ENCODE measurements around the gene CLN5. TPM values are rescaled to one million over a fixed set of nuclear protein-coding genes. Genes with fewer than 3 reads are reported as not detected.

The CLN5 gene
- total RNA-seq, 4 donors from 2014 or later: 9.1 to 24.3 (median 21.6) TPM

GRCh38 chr13:77022341-77022740 lies 30.5 kb downstream of the CLN5 start:
- Histone ChIP-seq H3K9me3 (no peaks in the 10 kb centered on the region), H3K27ac (peak overlapping the region in 1 of 4 donors; percentile 1), H3K4me3 (no peak overlapping the region), H3K36me3 (peaks cover 0 to 13% (median 0%) of the 10 kb centered on the region in 3 donors), H3K4me1 (peaks cover 0 to 69% (median 20%) of the 10 kb centered on the region in 4 donors), H3K27me3 (no peaks in the 10 kb centered on the region)
- no peak for TF ChIP-seq POLR2A (IDR thresholded peaks at IDR 0.05)
- TF ChIP-seq CTCF (IDR thresholded peaks at IDR 0.05): no peak
- no peak for DNase-seq

- TF ChIP-seq CTCF (IDR thresholded peaks at IDR 0.05) (peak in 1 of 6 experiments; percentile 6), POLR2A (IDR thresholded peaks at IDR 0.05) (peak; percentile 53 to 75)
- H3K36me3 ChIP-seq: peaks cover 0 to 3% (median 0%) of the 10 kb centered on the region in 3 donors
- peak overlapping the region; percentile 95 to 100 (median 100) for H3K27ac ChIP-seq
- DNase-seq: peak; percentile 75 to 95 (median 95)
- H3K9me3 ChIP-seq: no peaks in the 10 kb centered on the region
- no peaks in the 10 kb centered on the region for H3K27me3 ChIP-seq
- peaks cover 0 to 50% (median 12%) of the 10 kb centered on the region in 4 donors for H3K4me1 ChIP-seq
- peak overlapping the region; percentile 81 to 99 (median 94) for H3K4me3 ChIP-seq
Measured at GRCh38 chr13:77026255-77026860, 34.5 kb downstream of the CLN5 start.

GRCh38 chr13:77026861-77027621 lies 35.2 kb downstream of the CLN5 start, which contains the start of gene FBXL3:
FBXL3 (minus strand) TSS chr13:77027159; CDS start chr13:77021860, 5,299 bp downstream.
- peak within 1 kb of the TSS; percentile 81 to 99 (median 94) for H3K4me3 ChIP-seq
- H3K4me1 ChIP-seq: peaks cover 0 to 43% (median 9%) of the 10 kb centered on the region in 4 donors
- DNase-seq: peak; percentile 79 to 93 (median 92)
- TF ChIP-seq POLR2A (IDR thresholded peaks at IDR 0.05) (peak; percentile 74), CTCF (IDR thresholded peaks at IDR 0.05) (no peak)
- H3K36me3 ChIP-seq: no peaks in the 10 kb centered on the region
- H3K27ac ChIP-seq: peak within 1 kb of the TSS; percentile 95 to 100 (median 100)
- no peaks in the 10 kb centered on the region for H3K27me3 ChIP-seq
- no peaks in the 10 kb centered on the region for H3K9me3 ChIP-seq

GRCh38 chr13:77028202-77028601 lies 36.3 kb downstream of the CLN5 start:
- TF ChIP-seq POLR2A (IDR thresholded peaks at IDR 0.05): no peak
- H3K4me1 ChIP-seq: peaks cover 0 to 32% (median 6%) of the 10 kb centered on the region in 4 donors
- H3K36me3 ChIP-seq: no peaks in the 10 kb centered on the region
- peak overlapping the region in 1 of 4 donors; percentile 99 for H3K4me3 ChIP-seq
- no peaks in the 10 kb centered on the region for H3K9me3 ChIP-seq
- no peaks in the 10 kb centered on the region for H3K27me3 ChIP-seq
- no peak for DNase-seq
- peak overlapping the region in 2 of 4 donors; percentile 7 to 100 for H3K27ac ChIP-seq

GRCh38 chr13:77029436-77029835 lies 37.6 kb downstream of the CLN5 start:
- Histone ChIP-seq H3K27ac (no peak overlapping the region), H3K4me1 (peaks cover 0 to 19% (median 0%) of the 10 kb centered on the region in 4 donors), H3K27me3 (no peaks in the 10 kb centered on the region), H3K9me3 (no peaks in the 10 kb centered on the region), H3K4me3 (no peak overlapping the region), H3K36me3 (no peaks in the 10 kb centered on the region)
- DNase-seq: no peak
- no peak for TF ChIP-seq CTCF (IDR thresholded peaks at IDR 0.05)
- no peak for TF ChIP-seq POLR2A (IDR thresholded peaks at IDR 0.05)

All from Peyer's patch (tissue), 4 donors.